ENCODE results near the gene TMEM198. TPM values are rescaled to one million over a fixed set of nuclear protein-coding genes. Genes with fewer than 3 reads are reported as not detected.

Gene TMEM198
- total RNA-seq, 1 experiment from 2014 or later: 0.37 TPM

DNA sequence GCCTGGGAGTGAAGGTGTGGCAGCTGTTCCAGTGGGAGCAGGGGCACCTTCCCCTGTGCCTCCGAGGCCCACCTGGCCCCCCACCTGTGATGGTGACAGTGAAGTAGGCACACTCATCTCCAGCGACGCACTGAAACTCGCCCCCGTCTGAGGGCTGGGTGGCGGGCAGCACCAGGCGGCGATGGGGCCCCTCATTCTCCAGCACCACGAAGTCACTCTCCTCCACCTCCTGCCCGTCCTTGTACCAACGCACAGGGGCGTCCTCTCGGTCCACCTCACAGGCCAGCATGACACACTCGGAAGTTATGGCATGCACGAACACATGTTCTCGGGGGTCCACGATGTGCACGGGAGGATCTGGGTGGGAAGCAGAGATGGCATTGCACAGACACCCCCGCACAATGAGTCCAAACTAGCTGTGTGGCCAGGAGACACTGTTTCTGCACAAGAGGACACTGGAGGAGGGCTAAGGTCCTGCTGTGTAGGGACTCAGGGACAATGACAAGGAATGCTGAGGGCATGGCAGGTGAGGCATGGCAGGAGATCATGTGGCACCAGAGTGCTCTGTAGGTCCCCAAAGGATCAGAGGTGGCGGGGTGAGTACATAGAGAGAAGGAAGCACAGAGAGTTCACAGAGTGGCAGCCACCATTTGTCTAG, 19.6 kb downstream of the TMEM198 start:
- DNase-seq (ENCODE audit: low read depth in 1 of 2, low spot score in 2 of 2): no peak
- Histone ChIP-seq H3K9me3 (replicated peaks) (no peaks in the 10 kb centered on the region), H3K36me3 (peaks cover 22% of the 10 kb centered on the region), H3K4me3 (no peak overlapping the region), H3K27me3 (replicated peaks) (no peaks in the 10 kb centered on the region), H3K27ac (no peak overlapping the region), H3K4me1 (replicated peaks) (no peaks in the 10 kb centered on the region)

DNA sequence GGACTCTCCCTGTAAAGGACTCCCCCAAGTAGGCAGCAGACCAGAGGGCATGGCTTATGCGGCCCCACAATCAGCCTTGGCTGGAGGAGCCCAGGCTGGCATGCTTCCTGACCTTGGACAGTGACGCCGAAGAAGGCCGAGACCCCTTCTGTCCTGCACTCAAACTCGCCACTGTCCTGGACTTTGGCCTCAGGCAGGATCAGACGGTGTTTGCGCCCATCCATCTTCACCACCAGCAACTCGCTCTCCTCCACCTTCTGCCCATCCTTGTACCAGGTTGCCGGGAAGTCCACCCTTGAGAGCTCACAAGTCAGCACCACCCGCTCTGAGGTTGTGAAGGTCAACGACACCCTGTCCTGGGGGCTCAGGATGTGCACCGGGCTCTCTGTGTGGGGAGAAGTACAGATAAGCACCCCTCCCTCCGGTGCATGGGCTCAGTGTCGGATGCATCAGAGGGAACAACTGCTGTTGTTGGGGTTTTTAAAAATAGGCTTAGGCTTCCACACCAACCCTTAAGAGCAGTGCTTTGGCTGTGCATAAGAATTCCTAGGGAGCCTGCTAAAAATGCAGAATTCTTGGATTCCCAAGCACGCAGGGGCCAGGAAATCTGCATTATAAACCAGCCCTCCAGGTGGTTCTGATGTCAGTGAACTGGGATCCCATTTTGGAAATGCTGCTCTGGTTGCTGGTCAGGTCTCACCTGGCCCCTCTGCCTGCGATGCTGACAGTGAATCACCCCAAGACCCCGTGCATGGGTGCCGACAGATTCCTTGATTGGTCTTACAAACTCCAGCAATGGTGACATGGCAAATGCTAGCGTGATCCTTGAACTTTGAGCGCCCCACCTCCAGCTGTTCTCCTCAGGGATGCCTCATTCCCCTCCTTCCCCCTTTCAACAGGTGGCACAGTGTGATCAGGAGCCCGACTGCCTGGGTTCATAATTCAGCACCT, 21.6 kb downstream of the TMEM198 start:
- H3K4me3 ChIP-seq: no peak overlapping the region
- 0 out of 2 replicates have a peak, but pooled peaks cover 3% of the 10 kb centered on the region for H3K9me3 ChIP-seq (replicated peaks)
- H3K36me3 ChIP-seq: peaks cover 38% of the 10 kb centered on the region
- no peaks in the 10 kb centered on the region for H3K27me3 ChIP-seq (replicated peaks)
- no peak overlapping the region for H3K27ac ChIP-seq
- DNase-seq (ENCODE audit: low read depth in 1 of 2, low spot score in 2 of 2): no peak
- H3K4me1 ChIP-seq (replicated peaks): peaks cover 5% of the 10 kb centered on the region

DNA sequence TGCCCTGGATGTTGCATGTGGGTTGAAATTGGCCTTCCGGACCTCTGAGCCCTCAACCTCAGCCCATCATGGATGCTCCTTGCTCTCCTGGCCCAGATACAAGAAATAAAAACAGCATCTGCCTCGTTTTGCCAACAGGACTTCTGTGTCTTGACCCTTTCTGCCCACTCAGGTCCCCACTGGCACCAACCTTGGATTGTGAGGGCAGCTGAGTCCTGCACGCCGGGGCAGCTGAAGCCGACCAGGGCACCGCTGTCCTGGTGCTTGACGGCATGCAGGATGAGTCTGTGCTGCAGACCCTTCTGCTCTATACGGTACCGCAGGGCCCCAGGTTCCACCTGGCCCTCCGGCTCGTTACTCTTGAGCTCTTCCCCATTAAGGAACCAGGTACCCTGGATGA, 22.8 kb downstream of the TMEM198 start:
- no peaks in the 10 kb centered on the region for H3K27me3 ChIP-seq (replicated peaks)
- peaks cover 14% of the 10 kb centered on the region for H3K4me1 ChIP-seq (replicated peaks)
- no peak overlapping the region for H3K4me3 ChIP-seq
- 0 out of 2 replicates have a peak, but pooled peaks cover 3% of the 10 kb centered on the region for H3K9me3 ChIP-seq (replicated peaks)
- no peak overlapping the region for H3K27ac ChIP-seq
- peaks cover 44% of the 10 kb centered on the region for H3K36me3 ChIP-seq
- DNase-seq (ENCODE audit: low read depth in 1 of 2, low spot score in 2 of 2): no peak

- Histone ChIP-seq H3K4me1 (replicated peaks) (peaks cover 18% of the 10 kb centered on the region), H3K4me3 (no peak overlapping the region), H3K9me3 (replicated peaks) (0 out of 2 replicates have a peak, but pooled peaks cover 3% of the 10 kb centered on the region), H3K36me3 (peaks cover 44% of the 10 kb centered on the region), H3K27me3 (replicated peaks) (no peaks in the 10 kb centered on the region), H3K27ac (no peak overlapping the region)
- DNase-seq (ENCODE audit: low read depth in 1 of 2, low spot score in 2 of 2): no peak
Measured at GRCh38 chr2:219567131-219567530, 23.3 kb downstream of the TMEM198 start.

DNA sequence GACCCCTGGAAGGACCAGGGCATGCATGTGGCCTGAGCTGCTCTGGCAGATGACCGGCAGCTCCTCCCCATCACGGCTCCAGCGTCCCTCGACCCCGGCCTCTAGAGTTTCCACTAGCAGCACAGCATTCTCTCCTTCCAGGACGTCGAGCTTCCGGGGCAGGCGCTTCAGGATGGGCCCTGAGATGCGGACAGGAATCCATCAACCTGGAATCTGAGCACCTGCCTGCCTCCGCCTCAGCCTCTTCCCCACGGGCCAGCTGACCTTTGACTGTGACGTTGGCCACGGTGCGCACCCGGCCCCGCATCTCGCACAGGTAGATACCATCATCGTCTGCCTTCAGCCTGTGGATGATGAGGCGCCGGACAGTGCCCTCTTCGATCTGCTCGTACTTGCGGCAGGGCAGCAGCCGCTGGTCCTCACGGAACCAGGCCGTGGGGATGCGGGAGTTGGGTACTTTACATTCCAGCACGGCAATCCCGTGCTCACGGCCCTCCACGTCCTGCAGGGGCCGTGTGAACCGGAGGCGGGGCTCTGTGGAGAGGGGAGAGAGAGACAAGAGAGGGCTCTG, 24.0 kb downstream of the TMEM198 start:
- no peaks in the 10 kb centered on the region for H3K27me3 ChIP-seq (replicated peaks)
- DNase-seq (ENCODE audit: low read depth in 1 of 2, low spot score in 2 of 2): no peak
- no peak overlapping the region for H3K27ac ChIP-seq
- peaks cover 44% of the 10 kb centered on the region for H3K36me3 ChIP-seq
- H3K4me3 ChIP-seq: no peak overlapping the region
- H3K9me3 ChIP-seq (replicated peaks): 0 out of 2 replicates have a peak, but pooled peaks cover 3% of the 10 kb centered on the region
- peaks cover 18% of the 10 kb centered on the region for H3K4me1 ChIP-seq (replicated peaks)

DNA sequence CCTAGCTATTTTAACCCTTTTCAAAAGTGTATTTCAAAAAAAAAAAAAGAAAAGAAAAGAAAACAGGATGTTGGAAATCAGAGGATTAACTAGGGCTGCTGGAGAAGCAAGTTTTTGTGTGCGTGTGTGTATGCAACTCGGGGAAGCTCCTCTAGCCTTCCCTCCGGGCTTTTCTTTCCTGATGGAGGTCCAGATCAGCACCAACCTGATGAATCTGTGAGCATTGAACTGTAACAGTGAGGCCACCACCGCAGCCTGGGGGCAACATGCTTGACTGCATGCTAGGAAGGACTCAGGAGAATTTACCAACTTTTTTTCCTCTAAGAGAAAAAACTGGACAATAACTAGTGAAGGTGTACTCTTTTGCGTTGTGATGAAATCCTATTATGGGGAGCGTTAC, 25.2 kb downstream of the TMEM198 start:
- Histone ChIP-seq H3K9me3 (replicated peaks) (0 out of 2 replicates have a peak, but pooled peaks cover 3% of the 10 kb centered on the region), H3K36me3 (peaks cover 44% of the 10 kb centered on the region), H3K27me3 (replicated peaks) (no peaks in the 10 kb centered on the region), H3K4me1 (replicated peaks) (peaks cover 18% of the 10 kb centered on the region), H3K4me3 (no peak overlapping the region), H3K27ac (no peak overlapping the region)
- no peak for DNase-seq (ENCODE audit: low read depth in 1 of 2, low spot score in 2 of 2)

DNA sequence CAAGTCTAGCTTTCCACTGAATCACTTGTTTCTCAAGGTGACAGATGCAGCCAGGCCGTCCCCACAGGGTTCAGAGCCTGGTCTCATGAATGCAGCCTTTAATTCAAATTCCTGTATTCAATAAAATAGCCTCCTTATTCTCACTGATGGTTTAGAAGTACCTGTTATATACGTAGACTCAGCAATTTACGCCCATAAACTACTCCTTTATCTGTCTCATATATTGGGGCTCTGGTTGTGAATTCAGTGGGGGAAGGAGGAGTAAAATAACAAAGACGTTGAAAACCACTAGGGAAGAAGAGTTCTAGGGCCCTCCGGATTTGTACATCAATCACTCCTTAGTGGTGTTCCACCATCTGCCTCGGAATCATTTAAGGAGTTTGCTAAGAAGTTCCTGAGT, 25.8 kb downstream of the TMEM198 start:
- Histone ChIP-seq H3K36me3 (peaks cover 44% of the 10 kb centered on the region), H3K4me3 (no peak overlapping the region), H3K27ac (no peak overlapping the region), H3K4me1 (replicated peaks) (peaks cover 18% of the 10 kb centered on the region), H3K9me3 (replicated peaks) (0 out of 2 replicates have a peak, but pooled peaks cover 3% of the 10 kb centered on the region), H3K27me3 (replicated peaks) (no peaks in the 10 kb centered on the region)
- DNase-seq (ENCODE audit: low read depth in 1 of 2, low spot score in 2 of 2): no peak

- Histone ChIP-seq H3K27ac (peak overlapping the region; percentile 39), H3K36me3 (peaks cover 44% of the 10 kb centered on the region), H3K4me1 (replicated peaks) (peaks cover 18% of the 10 kb centered on the region), H3K27me3 (replicated peaks) (no peaks in the 10 kb centered on the region), H3K9me3 (replicated peaks) (0 out of 2 replicates have a peak, but pooled peaks cover 3% of the 10 kb centered on the region), H3K4me3 (peak overlapping the region; percentile 97)
- DNase-seq (ENCODE audit: low read depth in 1 of 2, low spot score in 2 of 2): peak; percentile 21 to 46
Measured at GRCh38 chr2:219570194-219570923, 26.5 kb downstream of the TMEM198 start.

GRCh38 chr2:219570924-219571310, 27.1 kb downstream of the TMEM198 start:
- Histone ChIP-seq H3K9me3 (replicated peaks) (0 out of 2 replicates have a peak, but pooled peaks cover 3% of the 10 kb centered on the region), H3K4me3 (peak overlapping the region; percentile 97), H3K4me1 (replicated peaks) (peaks cover 18% of the 10 kb centered on the region), H3K36me3 (peaks cover 43% of the 10 kb centered on the region), H3K27ac (peak overlapping the region; percentile 39), H3K27me3 (replicated peaks) (no peaks in the 10 kb centered on the region)
- DNase-seq (ENCODE audit: low read depth in 1 of 2, low spot score in 2 of 2): peak; percentile 49 to 51

GRCh38 chr2:219571311-219572236, 27.7 kb downstream of the TMEM198 start, which contains the start of gene OBSL1:
OBSL1 (minus strand) TSS chr2:219571539; CDS start chr2:219571232, 307 bp downstream.
- peak within 1 kb of the TSS; percentile 39 for H3K27ac ChIP-seq
- no peaks in the 10 kb centered on the region for H3K27me3 ChIP-seq (replicated peaks)
- 0 out of 2 replicates have a peak, but pooled peaks cover 3% of the 10 kb centered on the region for H3K9me3 ChIP-seq (replicated peaks)
- H3K36me3 ChIP-seq: peaks cover 40% of the 10 kb centered on the region
- peaks cover 18% of the 10 kb centered on the region for H3K4me1 ChIP-seq (replicated peaks)
- DNase-seq (ENCODE audit: low read depth in 1 of 2, low spot score in 2 of 2): peak; percentile 21 to 85
- H3K4me3 ChIP-seq: peak within 1 kb of the TSS; percentile 97

DNA sequence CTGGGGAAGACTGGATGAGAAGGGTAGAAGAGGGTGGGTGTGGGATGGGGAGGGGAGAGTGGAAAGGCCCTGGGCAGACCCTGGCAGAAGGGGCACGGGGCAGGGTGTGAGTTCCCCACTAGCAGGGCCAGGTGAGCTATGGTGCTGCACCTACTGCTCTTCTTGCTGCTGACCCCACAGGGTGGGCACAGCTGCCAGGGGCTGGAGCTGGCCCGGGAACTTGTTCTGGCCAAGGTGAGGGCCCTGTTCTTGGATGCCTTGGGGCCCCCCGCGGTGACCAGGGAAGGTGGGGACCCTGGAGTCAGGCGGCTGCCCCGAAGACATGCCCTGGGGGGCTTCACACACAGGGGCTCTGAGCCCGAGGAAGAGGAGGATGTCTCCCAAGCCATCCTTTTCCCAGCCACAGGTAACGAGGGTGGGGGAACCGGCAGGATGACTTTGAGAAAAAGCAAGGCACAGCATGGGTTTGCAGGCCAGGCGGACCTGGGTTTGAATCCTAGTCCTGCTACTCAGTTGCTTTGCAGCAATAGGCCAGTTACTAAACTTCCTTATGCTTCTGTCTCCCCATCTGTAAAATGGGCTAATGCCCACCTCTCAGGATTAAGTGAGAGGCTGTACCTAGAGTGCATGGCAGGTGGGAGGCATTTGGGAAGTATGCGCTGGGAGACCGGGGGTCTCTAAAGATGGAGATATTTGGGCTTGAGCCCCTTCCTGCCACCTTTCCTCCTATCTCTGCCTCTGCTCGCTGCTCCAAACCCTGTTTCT, 28.6 kb downstream of the TMEM198 start, which contains the start of gene INHA:
Gene INHA, plus strand, starts transcription at position 74 of the 765 bp plus-strand sequence. Its CDS starts 65 bp downstream, at position 139.
- Histone ChIP-seq H3K4me1 (replicated peaks) (peaks cover 18% of the 10 kb centered on the region), H3K4me3 (peak within 1 kb of the TSS; percentile 97), H3K9me3 (replicated peaks) (0 out of 2 replicates have a peak, but pooled peaks cover 3% of the 10 kb centered on the region), H3K27ac (peak within 1 kb of the TSS; percentile 39), H3K27me3 (replicated peaks) (0 out of 2 replicates have a peak, but pooled peaks cover 3% of the 10 kb centered on the region), H3K36me3 (peaks cover 32% of the 10 kb centered on the region)
- DNase-seq (ENCODE audit: low read depth in 1 of 2, low spot score in 2 of 2): no peak
